ENCODE data around the gene PNLIP.

PNLIP gene

DNA sequence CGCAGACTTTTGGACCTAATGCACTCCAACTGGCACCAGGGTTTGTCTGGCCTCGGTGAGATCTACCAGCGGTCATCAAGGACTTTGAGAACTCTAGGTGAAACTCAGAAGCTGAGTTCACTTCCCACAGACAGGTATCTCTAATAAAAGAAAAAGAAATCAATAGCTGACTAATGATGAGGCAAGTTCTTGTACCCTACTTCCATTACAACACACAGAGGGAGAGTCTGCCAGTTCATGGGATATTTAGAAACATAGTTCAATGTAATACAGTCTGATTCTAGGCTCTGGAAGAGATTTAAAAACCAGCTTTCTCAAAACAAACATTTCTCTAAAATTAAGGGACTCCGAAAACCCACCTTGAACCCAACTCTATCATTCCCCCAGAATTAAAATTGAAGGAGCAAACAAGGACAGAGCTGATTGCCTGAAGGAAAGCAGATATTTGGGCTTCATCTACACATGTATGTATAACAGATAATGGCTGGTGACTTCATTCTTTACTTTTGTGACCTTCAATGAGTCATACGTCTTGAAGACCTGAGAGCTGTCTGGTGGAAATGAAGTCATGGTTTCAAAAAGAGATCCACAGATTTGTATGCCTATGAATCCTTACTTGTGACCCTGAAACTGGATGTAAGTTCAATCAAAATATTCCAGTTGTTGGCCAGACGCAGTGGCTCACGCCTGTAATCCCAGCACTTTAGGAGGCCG, 42.3 kb downstream of the PNLIP start:
- DNase-seq, result no peak

DNA sequence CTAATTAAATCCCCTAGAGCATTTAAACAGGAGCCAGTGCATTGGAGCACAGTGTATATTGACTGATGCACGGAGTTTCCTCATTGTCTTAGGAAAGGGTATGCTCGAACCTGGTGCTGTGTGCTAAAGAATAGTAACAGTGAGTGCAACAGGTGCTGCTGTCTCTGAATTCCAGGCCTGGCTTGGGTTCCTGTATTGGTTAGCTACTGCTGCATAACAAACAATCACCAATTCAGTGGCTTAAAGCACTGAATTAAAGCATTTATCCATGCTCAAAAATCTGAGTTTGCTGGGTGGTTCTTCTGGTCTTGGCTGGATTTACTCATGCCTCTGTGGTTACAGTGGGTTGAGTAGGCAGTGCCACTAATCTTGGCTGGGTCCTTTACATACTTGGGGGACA, 43.3 kb downstream of the PNLIP start:
- DNase-seq, result no peak

DNA sequence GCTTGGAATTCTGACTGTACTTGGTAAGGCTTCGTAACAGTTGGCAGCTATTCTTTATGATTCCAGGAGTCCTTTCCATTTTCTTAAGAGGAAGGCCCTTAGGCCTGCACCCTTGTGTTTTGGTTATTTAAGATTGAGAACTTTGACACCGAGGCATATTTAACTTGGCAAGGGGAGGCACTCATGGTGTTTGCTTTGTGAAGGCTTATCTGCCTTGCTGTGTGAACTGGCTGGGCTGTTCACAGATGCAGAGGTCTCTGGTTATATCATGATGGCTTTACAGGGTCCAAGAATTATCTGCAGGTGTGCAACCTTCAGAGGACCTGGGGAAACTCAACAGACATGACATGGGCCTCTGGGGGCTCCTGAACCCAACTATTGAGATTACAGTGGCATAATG, 44.2 kb downstream of the PNLIP start:
- no peak for DNase-seq

DNA sequence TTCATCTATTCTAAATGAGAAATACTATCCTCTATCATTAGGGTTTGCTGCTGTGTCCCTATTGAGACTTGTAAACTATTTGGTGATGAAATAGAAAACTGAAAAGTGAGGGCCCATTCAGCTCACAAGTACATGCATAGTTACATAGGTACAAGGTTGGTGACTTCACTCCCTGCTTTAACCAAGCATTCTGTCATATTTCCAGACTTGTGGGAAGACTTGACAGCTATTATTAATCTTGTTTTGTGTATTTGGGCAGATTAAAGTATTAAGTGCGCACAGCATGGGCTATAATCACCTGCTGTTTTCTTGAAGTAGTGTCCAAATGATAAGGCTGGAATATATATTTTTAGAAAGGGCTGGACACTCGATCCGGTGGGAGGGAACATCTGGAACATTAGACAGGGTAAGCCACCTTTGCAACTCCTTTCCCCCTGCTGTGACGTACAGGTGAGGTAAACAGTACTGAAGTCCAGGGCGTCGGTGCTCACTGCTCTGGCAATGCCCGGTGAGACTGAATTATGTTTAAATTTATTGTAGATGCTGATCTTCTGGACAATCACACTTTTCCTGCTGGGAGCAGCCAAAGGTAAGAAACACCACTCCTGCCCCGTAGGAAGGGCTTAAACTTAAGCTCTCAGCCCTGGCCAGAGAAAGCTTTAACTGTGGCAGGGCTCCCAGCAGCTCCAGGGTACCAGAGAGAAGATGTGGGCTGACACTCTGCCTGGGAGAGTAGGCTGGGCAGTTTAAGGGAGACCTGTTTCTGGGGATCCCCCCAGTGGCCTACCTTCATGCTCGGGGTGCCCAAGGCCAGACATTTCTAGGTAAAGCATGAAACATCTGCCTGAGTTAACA, 45.1 kb downstream of the PNLIP start, which contains the start of gene PNLIPRP1:
Gene PNLIPRP1 (plus strand): TSS at position 370 of the 855 bp plus-strand sequence. CDS start 171 bp downstream, at position 541.
- no peak for DNase-seq

DNA sequence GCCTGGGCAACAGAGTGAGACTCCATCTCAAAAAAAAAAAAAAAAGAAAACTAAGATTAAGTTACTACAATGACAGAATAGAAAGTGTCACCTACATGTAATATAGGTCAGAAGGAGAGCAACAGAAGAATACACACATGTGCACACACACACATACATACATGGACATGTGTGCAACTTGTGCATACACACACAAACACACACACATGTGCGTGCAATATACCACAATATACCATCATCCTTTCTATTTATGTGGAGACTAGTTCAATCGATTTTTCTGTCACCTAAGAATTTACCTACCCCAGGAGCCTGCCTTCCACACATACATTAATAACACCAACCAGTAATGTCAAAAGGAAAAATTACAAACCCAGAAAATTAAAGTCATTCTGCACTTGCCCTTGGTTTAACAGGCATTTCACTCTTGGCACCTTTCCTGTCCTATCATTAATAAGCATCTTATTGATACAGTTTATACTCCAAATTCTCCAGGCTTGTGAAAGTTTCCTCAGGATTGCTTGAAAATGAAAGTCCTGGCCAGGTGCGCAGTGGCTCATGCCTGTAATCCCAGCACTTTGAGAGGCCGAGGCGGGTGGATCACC, 47.5 kb downstream of the PNLIP start:
- DNase-seq, result no peak

DNA sequence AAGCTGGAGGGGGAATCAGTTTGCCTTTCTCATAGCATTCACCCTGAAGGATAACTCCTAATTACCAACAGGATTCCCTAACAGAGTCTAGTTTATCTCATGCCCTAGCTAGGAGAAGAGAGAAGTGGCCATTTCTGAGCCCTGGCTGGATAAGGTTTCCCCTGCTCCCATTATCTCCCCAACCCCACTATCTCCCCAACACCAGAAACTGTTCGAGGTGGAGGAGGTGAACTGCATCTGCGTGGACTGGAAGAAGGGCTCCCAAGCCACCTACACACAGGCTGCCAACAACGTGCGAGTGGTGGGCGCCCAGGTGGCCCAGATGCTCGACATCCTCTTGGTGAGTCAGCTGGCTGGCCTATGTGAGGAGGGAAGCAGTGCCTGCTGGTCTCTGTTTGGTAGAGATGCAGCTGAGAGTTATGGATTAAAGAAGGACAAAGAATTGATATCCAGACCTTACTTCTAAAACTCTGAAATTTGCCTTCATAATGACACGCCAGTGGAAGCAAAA, 48.8 kb downstream of the PNLIP start:
- DNase-seq, result no peak

DNA sequence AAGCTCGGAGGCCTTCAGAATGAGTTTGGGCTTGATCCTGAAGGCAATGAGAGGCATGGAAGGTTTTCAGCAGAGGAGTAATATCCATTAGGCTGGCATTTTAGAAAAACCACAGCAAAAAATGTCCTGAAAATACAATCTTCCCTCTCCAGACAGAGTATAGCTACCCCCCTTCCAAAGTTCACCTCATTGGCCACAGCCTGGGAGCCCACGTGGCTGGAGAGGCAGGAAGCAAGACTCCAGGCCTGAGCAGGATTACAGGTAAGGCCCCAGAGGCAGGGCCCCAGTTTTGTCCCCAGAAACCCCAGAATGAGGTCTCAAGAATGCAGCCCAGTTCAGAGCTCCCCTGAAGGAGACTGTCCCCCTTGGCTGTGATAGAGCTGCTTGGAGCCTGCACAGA, 50.3 kb downstream of the PNLIP start:
- no peak for DNase-seq

DNA sequence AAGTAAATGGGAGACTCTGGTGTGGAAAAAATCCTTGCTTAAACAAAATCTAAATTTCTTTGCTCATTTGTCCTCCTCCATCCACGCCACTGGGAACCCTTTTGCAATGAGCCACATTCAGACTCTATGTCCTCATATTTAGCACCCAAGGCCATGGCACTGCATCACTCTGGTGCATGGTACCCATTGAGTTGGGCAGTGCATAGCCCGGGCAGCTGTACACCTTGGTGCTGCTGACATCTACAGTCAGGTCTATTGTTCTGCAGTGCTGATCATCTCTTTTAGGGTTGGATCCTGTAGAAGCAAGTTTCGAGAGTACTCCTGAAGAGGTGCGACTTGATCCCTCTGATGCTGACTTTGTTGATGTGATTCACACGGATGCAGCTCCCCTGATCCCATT, 51.8 kb downstream of the PNLIP start:
- no peak for DNase-seq

DNA sequence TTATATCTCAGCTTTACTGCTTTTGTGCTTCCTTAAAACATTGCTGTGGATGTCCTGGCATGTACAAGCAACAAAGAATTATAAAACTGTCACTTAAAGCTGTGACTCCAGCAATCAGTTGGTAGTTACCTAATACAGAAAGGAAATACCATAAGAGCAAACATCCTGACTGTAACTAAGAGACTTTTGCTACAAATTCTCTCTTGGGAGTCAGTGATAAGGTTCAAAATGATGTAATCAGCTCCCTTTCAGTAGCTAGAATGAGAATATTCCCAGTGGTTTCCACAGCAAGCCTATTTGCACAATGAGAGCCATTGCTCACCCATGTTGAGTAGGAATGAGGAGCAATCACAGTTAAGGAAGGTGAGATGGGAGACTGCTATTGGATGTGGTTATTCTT, 52.6 kb downstream of the PNLIP start:
- no peak for DNase-seq

DNA sequence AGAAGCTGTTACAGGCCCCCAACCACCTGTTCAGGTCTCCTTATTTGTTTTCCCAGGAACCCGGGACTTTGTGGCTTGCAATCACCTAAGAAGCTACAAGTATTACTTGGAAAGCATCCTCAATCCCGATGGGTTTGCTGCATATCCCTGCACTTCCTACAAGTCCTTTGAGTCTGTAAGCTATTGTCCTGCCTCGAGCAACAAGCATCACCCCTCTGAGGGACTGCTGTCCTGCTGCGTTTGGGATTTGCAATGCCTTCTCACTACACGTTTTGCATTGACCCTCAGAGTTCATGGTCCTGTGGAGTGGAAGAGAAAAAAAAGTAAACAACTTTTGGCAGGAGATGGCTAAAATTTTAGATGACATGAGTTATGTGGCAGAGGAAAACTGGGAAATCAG, 54.3 kb downstream of the PNLIP start:
- no peak for DNase-seq

DNA sequence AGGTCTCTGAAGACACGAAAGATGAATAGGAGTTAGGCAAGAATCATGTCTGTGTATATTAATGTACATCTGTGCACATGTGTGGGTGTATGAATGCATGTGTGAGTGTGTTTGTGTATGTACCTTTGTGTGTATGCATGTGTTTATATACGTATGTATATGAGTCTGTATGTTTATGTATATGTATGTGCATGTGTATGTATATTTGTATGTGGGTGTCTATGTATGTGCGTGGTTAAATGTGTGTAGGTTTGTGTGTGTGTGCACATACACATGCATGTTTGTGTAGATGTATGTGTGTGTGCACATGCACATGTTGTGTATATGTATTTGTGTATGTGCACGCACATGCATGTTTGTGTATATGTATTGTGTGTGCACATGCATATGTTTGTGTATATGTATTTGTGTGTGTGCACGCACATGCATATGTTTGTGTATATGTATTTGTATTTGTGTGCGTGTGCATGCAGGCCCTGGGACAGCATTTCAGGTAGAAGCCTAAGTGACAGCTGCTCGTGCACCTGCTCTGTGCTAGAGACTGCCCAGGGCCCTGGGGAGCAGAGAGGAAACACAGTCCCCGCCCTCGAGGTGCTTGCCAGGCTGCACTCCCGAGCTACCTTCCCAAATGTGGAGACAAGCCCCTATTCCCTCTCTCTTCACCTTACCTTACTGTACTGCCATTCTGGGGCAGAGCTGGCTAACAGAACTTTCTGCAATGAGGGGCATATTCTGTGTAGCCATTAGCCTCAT, 57.1 kb downstream of the PNLIP start:
- no peak for DNase-seq

DNA sequence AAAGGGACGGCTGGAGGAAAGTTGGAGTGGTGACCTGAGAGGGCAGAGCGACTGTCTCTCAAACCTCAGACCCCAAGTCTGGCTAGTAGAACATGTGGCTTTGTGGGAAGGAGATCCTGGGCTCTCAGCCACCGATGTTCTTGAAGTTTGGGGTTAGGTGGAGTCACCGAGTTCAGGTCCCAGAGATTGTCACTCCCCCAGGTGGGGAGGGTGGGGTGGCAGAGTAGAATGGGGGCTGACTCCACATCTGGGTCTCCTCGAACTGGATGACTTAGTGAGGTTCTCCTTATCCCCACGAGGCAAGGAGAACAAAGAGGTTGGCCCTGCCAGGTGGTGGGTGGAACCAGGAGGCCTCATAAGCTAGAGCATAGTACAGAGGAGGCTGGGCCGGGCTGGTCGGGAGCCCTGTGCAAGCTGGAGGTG, 60.3 kb downstream of the PNLIP start:
- no peak for DNase-seq

DNA sequence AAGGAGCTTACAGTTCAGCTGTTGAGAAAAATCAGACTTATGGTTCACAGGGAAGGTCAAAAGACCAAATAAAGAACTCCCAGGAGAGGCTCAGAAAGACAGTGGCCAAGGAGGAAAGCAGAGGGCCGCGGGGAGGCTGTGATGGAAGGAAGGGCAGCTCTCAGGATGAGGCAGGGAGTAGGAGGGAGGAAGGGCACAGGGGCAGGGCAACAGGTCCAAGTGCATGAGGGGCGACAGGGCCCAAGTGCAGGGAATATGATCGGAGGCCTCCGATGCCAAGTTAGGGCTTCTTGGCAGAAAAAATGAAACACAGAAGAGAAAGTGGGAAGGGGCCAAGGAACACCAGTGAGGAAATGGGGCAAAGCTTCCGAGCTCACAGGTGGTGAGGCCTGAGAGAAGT, 61.6 kb downstream of the PNLIP start:
- DNase-seq, result no peak

DNA sequence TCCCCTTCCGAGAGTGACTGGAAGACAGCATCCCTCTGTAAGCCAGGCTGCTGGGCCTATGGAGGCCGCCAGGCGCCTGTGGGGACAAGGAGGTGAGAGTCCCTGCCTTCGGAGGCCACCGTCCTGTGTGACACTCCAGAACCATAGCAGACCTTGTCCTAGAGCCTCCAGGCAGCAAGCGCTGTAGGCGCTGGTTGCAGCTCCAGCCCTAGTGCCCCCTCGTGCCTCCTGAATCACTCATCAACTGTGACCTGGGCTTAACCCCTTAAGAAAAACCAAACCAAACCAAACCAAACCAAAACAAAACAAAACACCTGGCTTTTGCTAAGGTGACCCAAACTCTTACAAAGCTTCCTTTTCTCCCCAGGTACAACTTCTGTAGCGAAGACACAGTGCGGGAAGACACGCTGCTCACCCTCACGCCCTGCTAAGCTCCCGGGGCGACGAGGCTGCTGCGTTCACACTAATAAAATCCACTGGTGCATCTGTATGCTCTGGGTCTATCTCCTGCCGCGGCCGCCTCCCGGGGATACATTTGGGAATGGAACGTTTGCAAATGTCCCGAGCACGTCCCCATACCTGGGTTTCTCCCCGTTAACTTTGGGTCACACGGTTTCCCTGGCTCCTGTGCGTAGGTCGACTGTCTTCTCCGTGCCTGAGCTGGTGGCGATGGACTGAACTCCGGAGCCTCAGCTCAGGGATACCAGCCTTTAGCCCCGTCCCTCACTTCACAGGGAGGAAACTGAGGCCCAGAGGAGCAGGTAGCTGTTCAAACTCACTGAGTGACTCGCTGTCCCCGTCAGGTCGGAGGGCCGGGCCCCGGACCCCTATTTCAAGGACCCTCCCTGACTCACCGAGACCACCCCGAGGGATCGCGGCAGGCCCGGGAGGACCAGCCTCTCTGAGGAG, 63.2 kb downstream of the PNLIP start:
- DNase-seq, result no peak

DNA sequence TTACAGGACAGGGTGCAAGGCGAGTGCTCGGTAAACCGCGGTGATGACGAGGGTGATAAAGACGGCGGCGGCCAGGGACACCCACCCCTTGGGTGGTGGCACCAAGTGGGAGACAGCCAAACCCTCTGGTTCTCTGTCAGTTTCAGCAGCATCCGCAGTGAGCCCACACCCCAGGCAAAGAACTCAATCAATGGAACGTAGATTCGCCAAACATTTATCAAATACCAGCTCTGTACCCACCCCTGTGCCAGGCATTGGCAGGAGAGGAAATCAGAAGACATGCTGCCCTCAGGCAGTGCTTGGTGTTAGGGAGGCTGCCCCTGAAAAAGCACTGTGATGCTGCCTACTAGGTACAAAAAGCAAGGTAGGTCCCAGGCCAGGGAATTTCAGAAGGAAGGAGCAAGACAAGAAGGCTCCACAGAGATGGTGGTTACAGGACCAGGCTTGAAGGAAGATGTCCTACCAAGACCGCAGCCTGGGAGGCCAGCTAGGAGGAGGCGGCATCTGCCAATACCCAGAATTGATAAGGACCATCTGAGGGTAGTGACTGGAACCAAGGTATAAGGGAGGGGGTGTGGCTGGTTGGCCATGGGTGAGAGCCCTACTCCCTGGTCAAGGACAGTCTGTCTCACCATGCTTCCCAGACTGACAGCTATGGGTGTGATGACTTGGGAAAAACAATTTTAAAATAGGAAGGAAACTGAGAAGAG, 64.9 kb downstream of the PNLIP start:
- DNase-seq, result no peak

DNA sequence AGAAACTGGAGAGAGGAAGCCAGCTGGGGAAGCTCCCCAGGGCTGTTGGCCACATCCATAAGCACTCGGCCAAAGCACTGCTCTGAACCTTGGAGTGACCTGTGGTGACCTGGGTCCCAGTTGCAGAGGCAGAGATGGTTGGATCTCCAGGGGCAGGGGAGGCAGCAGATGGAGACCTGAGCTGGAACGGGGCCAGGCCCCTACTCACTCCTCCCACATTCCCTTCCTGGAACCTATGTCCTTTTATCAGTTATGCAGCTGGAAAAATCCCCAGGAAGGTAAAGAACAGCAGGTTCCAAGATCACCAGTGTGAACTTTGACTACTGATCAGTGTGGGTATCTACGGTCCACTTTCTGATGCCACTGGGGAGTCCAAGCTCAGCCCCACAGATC, 65.4 kb downstream of the PNLIP start:
- DNase-seq, result no peak

DNA sequence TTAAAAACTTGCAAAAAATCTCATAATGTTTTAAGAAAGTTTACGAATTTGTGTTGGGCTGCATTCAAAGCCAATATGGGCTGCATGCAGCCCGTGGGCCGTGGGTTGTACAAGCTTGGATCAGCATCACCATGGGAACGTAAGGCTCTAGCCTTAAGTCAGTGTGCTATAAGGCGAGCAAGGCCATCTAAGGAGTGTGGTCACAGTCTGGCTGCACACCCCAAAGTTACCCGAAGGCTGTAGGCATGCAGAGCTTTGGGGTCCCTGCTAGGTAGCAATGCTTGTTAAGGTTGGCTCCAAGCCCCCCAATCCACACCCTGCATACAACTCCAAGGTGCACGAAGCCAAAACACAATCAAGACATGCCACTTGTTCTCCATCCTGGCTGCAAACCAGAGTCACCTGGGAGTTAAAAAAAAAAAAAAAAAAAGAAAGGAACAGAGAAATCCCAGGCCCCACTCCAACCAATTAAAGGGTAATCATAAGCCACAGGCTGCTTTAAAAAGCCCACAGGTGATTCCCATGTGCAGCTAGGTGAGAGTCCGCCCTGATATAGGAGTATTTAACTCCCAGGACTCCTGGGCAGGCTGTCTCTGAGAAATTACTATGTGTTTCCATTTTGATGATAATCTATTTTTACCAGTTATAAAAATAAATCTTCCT, 66.5 kb downstream of the PNLIP start:
- no peak for DNase-seq

DNA sequence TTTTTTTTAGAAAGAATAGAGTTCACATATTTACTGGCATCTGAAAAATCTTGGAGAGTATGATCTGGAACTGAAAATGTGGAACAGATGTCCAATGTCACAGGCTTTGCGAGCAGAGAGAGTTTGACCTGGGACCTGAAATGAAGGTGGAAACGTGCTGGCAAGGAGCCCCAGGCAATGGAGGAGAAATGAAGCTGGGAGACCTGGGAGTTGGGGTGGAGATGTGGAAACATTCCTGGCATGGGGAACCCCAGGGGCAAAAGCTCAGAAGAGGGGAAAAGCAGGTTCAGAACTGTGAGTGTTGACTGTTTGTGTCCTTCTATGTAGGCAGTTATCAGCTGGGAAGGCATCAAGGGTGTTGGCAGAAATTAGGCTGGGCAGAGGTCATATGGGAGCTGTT, 67.7 kb downstream of the PNLIP start:
- DNase-seq, result no peak

DNA sequence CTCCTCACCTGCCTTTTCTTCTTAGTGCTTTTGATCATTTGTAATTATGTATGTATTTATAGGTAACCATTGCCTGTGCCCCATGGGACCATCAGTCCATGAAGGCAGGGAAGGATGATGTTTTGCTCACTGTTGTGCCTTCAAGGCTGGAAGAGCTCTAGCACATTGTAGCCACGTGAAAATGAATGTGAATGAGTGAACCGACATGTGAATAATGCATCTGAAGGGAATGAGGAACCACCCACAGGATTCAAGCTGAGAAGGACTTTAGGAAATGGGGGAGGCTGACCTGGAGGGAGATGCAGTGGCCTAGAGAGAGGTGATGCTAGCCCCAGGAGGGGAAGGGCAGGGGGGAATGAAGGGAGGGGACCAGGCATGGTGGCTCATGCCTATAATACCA, 69.1 kb downstream of the PNLIP start:
- no peak for DNase-seq

DNA sequence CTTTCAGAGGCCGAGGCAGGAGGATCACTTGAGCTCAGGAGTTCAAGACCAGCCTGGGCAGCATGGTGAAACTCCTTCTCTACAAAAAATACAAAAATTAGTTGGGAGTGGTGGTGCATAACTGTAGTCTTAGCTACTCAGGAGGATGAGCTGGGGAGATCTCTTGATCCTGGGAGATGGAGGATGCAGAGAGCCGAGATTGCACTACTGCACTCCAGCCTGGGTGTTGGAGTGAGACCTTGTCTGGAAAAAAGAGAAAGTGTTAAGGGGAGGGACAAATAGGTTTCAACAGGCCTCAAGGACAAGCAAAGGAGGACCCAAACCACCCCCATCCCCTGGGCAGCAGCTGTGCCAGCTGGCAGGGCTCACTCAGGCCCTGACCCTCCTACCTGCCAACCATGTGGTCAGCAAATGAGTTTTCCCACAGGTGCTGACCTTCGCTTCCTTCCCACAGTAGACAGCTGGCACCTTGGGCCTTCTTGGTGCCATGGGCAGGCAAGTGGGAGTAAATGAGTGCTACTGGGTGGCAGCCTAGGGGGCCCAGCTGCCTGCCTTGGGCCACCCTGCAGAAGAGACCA, 69.6 kb downstream of the PNLIP start:
- no peak for DNase-seq

Data from activated CD4-positive, alpha-beta T cell treated with anti-CD3 and anti-CD28 coated beads, Interleukin-2, amount 50 U/mL, for 4 hours (primary cell).